ENCODE measurements around the gene CPT2. TPM values are rescaled to one million over a fixed set of nuclear protein-coding genes. Genes with fewer than 3 reads are reported as not detected.

Gene CPT2
- total and polyA plus RNA-seq, 2 of the 13 experiments (the other 11 are each of a cell fraction or from before 2014, with no cell fraction given), result 12.6 to 14.6 TPM

GRCh38 chr1:53183095-53183990, 13.3 kb upstream of the CPT2 start (continued):
- no peak for TF ChIP-seq ZNF318 (CRISPR knock-in tag; IDR thresholded peaks at IDR 0.05)
- 0 out of 2 replicates have a peak, but pooled peaks have one; percentile 11 for TF ChIP-seq DPF2 (CRISPR knock-in tag; IDR thresholded peaks at IDR 0.05; ENCODE audit: borderline replicate concordance, low read depth)
- peak; percentile 85 for TF ChIP-seq YY1 (IDR thresholded peaks at IDR 0.05; ENCODE audit: insufficient read depth, insufficient replicate concordance, low read depth, low read length)
- 0 out of 2 replicates have a peak, but pooled peaks have one; percentile 68 for TF ChIP-seq CCDC6 (CRISPR knock-in tag; IDR thresholded peaks at IDR 0.05)
- TF ChIP-seq ZNF766 (CRISPR knock-in tag; IDR thresholded peaks at IDR 0.05; ENCODE audit: borderline replicate concordance), result peak; percentile 62; the same call in 1 of the 2 replicates
- TF ChIP-seq ZNF362 (CRISPR knock-in tag; IDR thresholded peaks at IDR 0.05; ENCODE audit: borderline replicate concordance), result peak; percentile 17; the same call in 1 of the 2 replicates
- TF ChIP-seq ZNF646 (CRISPR knock-in tag; IDR thresholded peaks at IDR 0.05), result no peak
- TF ChIP-seq PREB (CRISPR knock-in tag; IDR thresholded peaks at IDR 0.05), result no peak
- TF ChIP-seq RFXAP (CRISPR knock-in tag; IDR thresholded peaks at IDR 0.05; ENCODE audit: borderline replicate concordance), result 0 out of 2 replicates have a peak, but pooled peaks have one; percentile 47
